ENCODE results near the gene SGTB. TPM values are rescaled to one million over a fixed set of nuclear protein-coding genes. Genes with fewer than 3 reads are reported as not detected.
"Not testable (repeated sequence)": the region's sequence is repeated elsewhere in the genome, so short reads cannot be mapped to it uniquely, and the experiment has no call there.

SGTB gene
- polyA plus RNA-seq, 1 donor = 4.3 TPM

- no peaks in the 10 kb centered on the region for H3K27me3 ChIP-seq (ENCODE audit: control insufficient read depth, insufficient read depth, low read length)
- 100% methylated on average over 1 of the region's 1 CpG for WGBS (ENCODE audit: insufficient coverage, low lambda C conversion rate)
- H3K4me1 ChIP-seq (ENCODE audit: control insufficient read depth, insufficient read depth, low read length) = no peaks in the 10 kb centered on the region
- no peak overlapping the region for H3K4me3 ChIP-seq (ENCODE audit: low read length)
- no peak for DNase-seq
- H3K36me3 ChIP-seq (ENCODE audit: control insufficient read depth, insufficient read depth, low read length) = no peaks in the 10 kb centered on the region
- H3K9me3 ChIP-seq (ENCODE audit: control insufficient read depth, low read depth, low read length) = no peaks in the 10 kb centered on the region
- no peak overlapping the region for H3K27ac ChIP-seq (ENCODE audit: low read length)
These were observed 14.1 kb upstream of the SGTB start for GRCh38 chr5:65736011-65736410.

GRCh38 chr5:65734921-65735320 is 13.0 kb upstream of the SGTB start:
- DNase-seq = no peak
- Histone ChIP-seq H3K27me3 (ENCODE audit: control insufficient read depth, insufficient read depth, low read length) (no peaks in the 10 kb centered on the region), H3K4me3 (ENCODE audit: low read length) (no peak overlapping the region), H3K9me3 (ENCODE audit: control insufficient read depth, low read depth, low read length) (no peaks in the 10 kb centered on the region), H3K4me1 (ENCODE audit: control insufficient read depth, insufficient read depth, low read length) (no peaks in the 10 kb centered on the region), H3K36me3 (ENCODE audit: control insufficient read depth, insufficient read depth, low read length) (no peaks in the 10 kb centered on the region), H3K27ac (ENCODE audit: low read length) (no peak overlapping the region)
- no CpG with 5 or more reads among the region's 1 CpG for WGBS (ENCODE audit: insufficient coverage, low lambda C conversion rate)

- H3K36me3 ChIP-seq (ENCODE audit: control insufficient read depth, insufficient read depth, low read length); H3K27ac ChIP-seq (ENCODE audit: low read length); H3K4me3 ChIP-seq (ENCODE audit: low read length); H3K9me3 ChIP-seq (ENCODE audit: control insufficient read depth, low read depth, low read length); H3K4me1 ChIP-seq (ENCODE audit: control insufficient read depth, insufficient read depth, low read length); DNase-seq; H3K27me3 ChIP-seq (ENCODE audit: control insufficient read depth, insufficient read depth, low read length): not testable (repeated sequence)
- no CpG with 5 or more reads among the region's 7 CpGs for WGBS (ENCODE audit: insufficient coverage, low lambda C conversion rate)
These were observed 12.4 kb upstream of the SGTB start for GRCh38 chr5:65734196-65734775.

GRCh38 chr5:65732046-65732445 is 10.1 kb upstream of the SGTB start:
- not testable (repeated sequence) for H3K4me1 ChIP-seq (ENCODE audit: control insufficient read depth, insufficient read depth, low read length); H3K36me3 ChIP-seq (ENCODE audit: control insufficient read depth, insufficient read depth, low read length); H3K27me3 ChIP-seq (ENCODE audit: control insufficient read depth, insufficient read depth, low read length); H3K9me3 ChIP-seq (ENCODE audit: control insufficient read depth, low read depth, low read length); DNase-seq; H3K27ac ChIP-seq (ENCODE audit: low read length); H3K4me3 ChIP-seq (ENCODE audit: low read length)
- no CpG with 5 or more reads among the region's 3 CpGs for WGBS (ENCODE audit: insufficient coverage, low lambda C conversion rate)

GRCh38 chr5:65730910-65731309 is 9.0 kb upstream of the SGTB start:
- H3K27me3 ChIP-seq (ENCODE audit: control insufficient read depth, insufficient read depth, low read length) = no peaks in the 10 kb centered on the region
- no CpG with 5 or more reads among the region's 2 CpGs for WGBS (ENCODE audit: insufficient coverage, low lambda C conversion rate)
- no peaks in the 10 kb centered on the region for H3K4me1 ChIP-seq (ENCODE audit: control insufficient read depth, insufficient read depth, low read length)
- no peaks in the 10 kb centered on the region for H3K36me3 ChIP-seq (ENCODE audit: control insufficient read depth, insufficient read depth, low read length)
- no peak overlapping the region for H3K27ac ChIP-seq (ENCODE audit: low read length)
- no peak overlapping the region for H3K4me3 ChIP-seq (ENCODE audit: low read length)
- no peaks in the 10 kb centered on the region for H3K9me3 ChIP-seq (ENCODE audit: control insufficient read depth, low read depth, low read length)
- DNase-seq = no peak

GRCh38 chr5:65728218-65728617 is 6.3 kb upstream of the SGTB start:
- Histone ChIP-seq H3K36me3 (ENCODE audit: control insufficient read depth, insufficient read depth, low read length) (no peaks in the 10 kb centered on the region), H3K4me3 (ENCODE audit: low read length) (no peak overlapping the region), H3K27me3 (ENCODE audit: control insufficient read depth, insufficient read depth, low read length) (no peaks in the 10 kb centered on the region), H3K9me3 (ENCODE audit: control insufficient read depth, low read depth, low read length) (no peaks in the 10 kb centered on the region), H3K4me1 (ENCODE audit: control insufficient read depth, insufficient read depth, low read length) (no peaks in the 10 kb centered on the region), H3K27ac (ENCODE audit: low read length) (no peak overlapping the region)
- WGBS (ENCODE audit: insufficient coverage, low lambda C conversion rate) = 100% methylated on average over 1 of the region's 1 CpG
- no peak for DNase-seq

GRCh38 chr5:65727491-65728156 is 5.7 kb upstream of the SGTB start:
- no peak for DNase-seq
- 100% methylated on average over 3 of the region's 7 CpGs for WGBS (ENCODE audit: insufficient coverage, low lambda C conversion rate)
- Histone ChIP-seq H3K27me3 (ENCODE audit: control insufficient read depth, insufficient read depth, low read length) (no peaks in the 10 kb centered on the region), H3K27ac (ENCODE audit: low read length) (no peak overlapping the region), H3K4me3 (ENCODE audit: low read length) (no peak overlapping the region), H3K36me3 (ENCODE audit: control insufficient read depth, insufficient read depth, low read length) (no peaks in the 10 kb centered on the region), H3K9me3 (ENCODE audit: control insufficient read depth, low read depth, low read length) (no peaks in the 10 kb centered on the region), H3K4me1 (ENCODE audit: control insufficient read depth, insufficient read depth, low read length) (no peaks in the 10 kb centered on the region)

- Histone ChIP-seq H3K27ac (ENCODE audit: low read length) (peak overlapping the region; percentile 18), H3K4me3 (ENCODE audit: low read length) (peak overlapping the region; percentile 69), H3K36me3 (ENCODE audit: control insufficient read depth, insufficient read depth, low read length) (no peaks in the 10 kb centered on the region), H3K27me3 (ENCODE audit: control insufficient read depth, insufficient read depth, low read length) (no peaks in the 10 kb centered on the region), H3K9me3 (ENCODE audit: control insufficient read depth, low read depth, low read length) (no peaks in the 10 kb centered on the region), H3K4me1 (ENCODE audit: control insufficient read depth, insufficient read depth, low read length) (no peaks in the 10 kb centered on the region)
- DNase-seq = peak; percentile 9 to 51
- 20% methylated on average over 2 of the region's 28 CpGs for WGBS (ENCODE audit: insufficient coverage, low lambda C conversion rate)
These were observed 880 bp upstream of the SGTB start for GRCh38 chr5:65722575-65723403.

- Histone ChIP-seq H3K9me3 (ENCODE audit: control insufficient read depth, low read depth, low read length) (no peaks in the 10 kb centered on the region), H3K4me1 (ENCODE audit: control insufficient read depth, insufficient read depth, low read length) (no peaks in the 10 kb centered on the region), H3K27ac (ENCODE audit: low read length) (peak overlapping the region; percentile 33), H3K4me3 (ENCODE audit: low read length) (peak overlapping the region; percentile 73), H3K36me3 (ENCODE audit: control insufficient read depth, insufficient read depth, low read length) (no peaks in the 10 kb centered on the region), H3K27me3 (ENCODE audit: control insufficient read depth, insufficient read depth, low read length) (no peaks in the 10 kb centered on the region)
- peak; percentile 13 to 50 for DNase-seq
- no CpG with 5 or more reads among the region's 19 CpGs for WGBS (ENCODE audit: insufficient coverage, low lambda C conversion rate)
These were observed 724 bp downstream of the SGTB start for GRCh38 chr5:65721050-65721719.

- no peaks in the 10 kb centered on the region for H3K4me1 ChIP-seq (ENCODE audit: control insufficient read depth, insufficient read depth, low read length)
- H3K27me3 ChIP-seq (ENCODE audit: control insufficient read depth, insufficient read depth, low read length) = no peaks in the 10 kb centered on the region
- H3K27ac ChIP-seq (ENCODE audit: low read length) = no peak overlapping the region
- no peaks in the 10 kb centered on the region for H3K36me3 ChIP-seq (ENCODE audit: control insufficient read depth, insufficient read depth, low read length)
- H3K9me3 ChIP-seq (ENCODE audit: control insufficient read depth, low read depth, low read length) = no peaks in the 10 kb centered on the region
- H3K4me3 ChIP-seq (ENCODE audit: low read length) = no peak overlapping the region
- no peak for DNase-seq
These were observed 3.2 kb downstream of the SGTB start for GRCh38 chr5:65718576-65719310.

Measured in large intestine (tissue), 3 donors.